HepG2 (cell line): ENCODE data around the gene FN1. TPM values are rescaled to one million over a fixed set of nuclear protein-coding genes. Genes with fewer than 3 reads are reported as not detected.
"Not testable (repeated sequence)": the region's sequence is repeated elsewhere in the genome, so short reads cannot be mapped to it uniquely, and the experiment has no call there.

Source experiments
- ATAC-seq: fragments of 200-7000 bp; cut with Tn5 transposase; 3 replicates; pipeline ENCODE4 v1.9.1; 2020; ENCODE audit warnings: mild to moderate bottlenecking, moderate library complexity
- BruUV-seq: library from RNA; stranded (reverse); fragments of 400-500 nt; replicated peaks from 2 replicates; lab custom pipeline; 2021; lab: Mats Ljungman, UMichigan
- CTCF ChIA-PET: fragments of 300-600 bp; formaldehyde crosslinking; extraction: SDS; loops from one replicate; lab custom pipeline; 2021; ENCODE audit warnings: low total read pairs, inconsistent platforms, low intra/inter-chr PET ratio; lab: Yijun Ruan, JAX
- POLR2A ChIA-PET: fragments of 350-600 bp; sonication (Branson Sonifier 250); formaldehyde crosslinking; loops from one replicate; lab custom pipeline; 2020; ENCODE audit warnings: antibody characterized with exemption, inconsistent platforms; lab: Yijun Ruan, JAX
- DNase-seq: peaks from one replicate; pipeline ENCODE4 v3.0.0-alpha.2; 2015; ENCODE audit warnings: low spot score
- FAIRE-seq: peaks from 3 replicates; lab custom pipeline; 2011; peaks lifted over from hg19 to GRCh38; lab: Jason Lieb, UNC
- H2AFZ ChIP-seq: one replicate; pipeline ENCODE4 v1.6.1; 2011; ENCODE audit warnings: low read length, inconsistent platforms
- H3K27ac ChIP-seq: fragments of 300-600 bp; 3 replicates; pipeline ENCODE4 v1.8.0; 2011; ENCODE audit warnings: mixed run types, mild to moderate bottlenecking, mixed read lengths, low read length, inconsistent platforms; ENCODE audit not compliant: insufficient read depth; ENCODE audit errors: extremely low read length
- H3K27me3 ChIP-seq, 2 experiments: fragments of 200-600 bp in 1 of 2; 2 replicates in 1 of 2; 3 replicates in 1 of 2; pipeline versions ENCODE4 v1.6.0 to v1.8.0; 2011; ENCODE audit warnings: low read length in 2 of 2, mild to moderate bottlenecking in 2 of 2, moderate library complexity in 2 of 2, inconsistent platforms in 1 of 2; ENCODE audit not compliant: insufficient read depth in 2 of 2, control insufficient read depth in 1 of 2
- H3K36me3 ChIP-seq, 2 experiments: fragments of 200-600 bp in 1 of 2; replicated peaks in 1 of 2; 2 replicates in 1 of 2; 3 replicates in 1 of 2; pipeline versions ENCODE4 v1.5.1 to v1.8.0; 2011; ENCODE audit warnings: low read length in 2 of 2, inconsistent platforms in 1 of 2; ENCODE audit not compliant: insufficient read depth in 2 of 2, control insufficient read depth in 1 of 2
- H3K4me1 ChIP-seq: 2 replicates; pipeline ENCODE4 v1.5.1; 2012; ENCODE audit warnings: low read length, inconsistent platforms; ENCODE audit not compliant: insufficient read depth
- H3K4me2 ChIP-seq: 2 replicates; pipeline ENCODE4 v1.6.0; 2011; ENCODE audit warnings: low read depth, low read length, inconsistent platforms
- H3K4me3 ChIP-seq, 3 experiments: fragments of 200-600 bp in 1 of 3; sonication (generic), shearing (Covaris generic) in 1 of 3; replicated peaks in 1 of 3; 2 replicates each; pipeline ENCODE4 v1.5.1; 2011 to 2016; ENCODE audit warnings: low read length in 3 of 3, inconsistent platforms in 2 of 3, low read depth in 2 of 3, mild to moderate bottlenecking in 2 of 3, control low read depth in 1 of 3, mixed read lengths in 1 of 3; ENCODE audit not compliant: insufficient read depth in 1 of 3
- H3K79me2 ChIP-seq: one replicate; pipeline ENCODE4 v1.6.1; 2011; ENCODE audit warnings: low read length, inconsistent platforms; ENCODE audit not compliant: insufficient read depth
- H3K9ac ChIP-seq: 2 replicates; pipeline ENCODE4 v1.6.0; 2011; ENCODE audit warnings: mild to moderate bottlenecking, low read depth, low read length, inconsistent platforms; ENCODE audit not compliant: insufficient read depth
- H3K9me3 ChIP-seq: 2 replicates; pipeline ENCODE4 v1.5.1; 2012; ENCODE audit warnings: mild to moderate bottlenecking, low read length
- H4K20me1 ChIP-seq: 2 replicates; pipeline ENCODE4 v1.6.0; 2011; ENCODE audit warnings: inconsistent platforms, mild to moderate bottlenecking, low read length, moderate library complexity; ENCODE audit not compliant: insufficient read depth
- AGO2 ChIP-seq: fragments of 200-400 bp; formaldehyde crosslinking; optimal IDR thresholded peaks from 2 replicates; pipeline ENCODE3; 2017; ENCODE audit warnings: mild to moderate bottlenecking, low read depth, low read length, moderate library complexity
- MBD4 ChIP-seq: IDR thresholded peaks from 2 replicates; pipeline ENCODE4 v1.6.1; 2012; ENCODE audit warnings: low read length, inconsistent platforms, borderline replicate concordance
- POLR2G ChIP-seq: fragments of 200-400 bp; formaldehyde crosslinking; IDR thresholded peaks from 2 replicates; pipeline ENCODE4 v1.6.1; 2018; ENCODE audit warnings: mild to moderate bottlenecking, low read depth, low read length, moderate library complexity
- RBM22 ChIP-seq: fragments of 200-400 bp; formaldehyde crosslinking; optimal IDR thresholded peaks from 2 replicates; pipeline ENCODE3; 2017; ENCODE audit warnings: mild to moderate bottlenecking, low read length, moderate library complexity
- SALL1 ChIP-seq: sonication (generic); formaldehyde crosslinking; IDR thresholded peaks from 2 replicates; pipeline ENCODE4 v1.8.0; 2022; ENCODE audit warnings: mild to moderate bottlenecking, missing genetic modification reagents
- ZC3H13 ChIP-seq: sonication (generic); formaldehyde crosslinking; IDR thresholded peaks from 2 replicates; pipeline ENCODE4 v1.8.1; 2023; ENCODE audit warnings: mild to moderate bottlenecking, missing genetic modification reagents, moderate library complexity
- ZMYM4 ChIP-seq: sonication (generic); formaldehyde crosslinking; IDR thresholded peaks from 2 replicates; pipeline ENCODE4 v1.8.1; 2023; ENCODE audit warnings: mild to moderate bottlenecking, missing genetic modification reagents
- ZNF317 ChIP-seq: sonication (generic); formaldehyde crosslinking; IDR thresholded peaks from 2 replicates; pipeline ENCODE4 v1.5.0; 2020; ENCODE audit warnings: mild to moderate bottlenecking, missing genetic modification reagents
- ZNF605 ChIP-seq: sonication (generic); formaldehyde crosslinking; IDR thresholded peaks from 2 replicates; pipeline ENCODE4 v1.8.0; 2022; ENCODE audit warnings: mild to moderate bottlenecking, missing genetic modification reagents
- WGBS: methylation state at CpG from one replicate; pipeline ENCODE4 v1.1.6; 2017; ENCODE audit warnings: low lambda C conversion rate; 5-methylcytosine and 5-hydroxymethylcytosine counted together
- in situ Hi-C: cut with HindIII; loops from 2 replicates; pipeline ENCODE4 v1.10.0; 2017; ENCODE audit warnings: low pct_unique_long_range_greater_than_20kb; ENCODE audit not compliant: extremely low pct_ligation_motif_present
- intact Hi-C: fragments of 100-400 bp; cut with micrococcal nuclease; formaldehyde crosslinking; loops from one replicate; pipeline ENCODE4 v1.10.0; 2022; ENCODE audit not compliant: unreplicated experiment
- polyA plus RNA-seq, 8 experiments: library from polyadenylated mRNA; depleted of rRNA in 3 of 8; stranded (reverse) in 7 of 8; unstranded in 1 of 8; fragments of >200 nt; fragmentation: Illumina TruSeq in 4 of 8; extraction: Trizol in 4 of 8; gene quantifications; 2 replicates each; pipeline versions ENCODE4 v1.2.1 to v1.2.3, GENCODE V29; 2011 to 2016; ENCODE audit warnings: low read depth in 4 of 8, missing spikeins in 1 of 8, mixed read lengths in 1 of 8; ENCODE audit not compliant: insufficient read depth in 1 of 8
- total RNA-seq, 5 experiments: library from RNA; depleted of rRNA; stranded (reverse); fragments of >200 nt; fragmentation: Illumina TruSeq; extraction: Trizol; gene quantifications; 2 replicates each; pipeline ENCODE4 v1.2.3, GENCODE V29; 2016; ENCODE audit warnings: low read depth in 1 of 5
- TF ChIP-seq, protein P1 (sequence below), 2 experiments: sonication (generic) in 1 of 2; formaldehyde crosslinking in 1 of 2; IDR thresholded peaks; 2 replicates each; pipeline versions ENCODE4 v1.4.0 to v1.6.1; 2018 to 2020; ENCODE audit warnings: missing genetic modification reagents in 2 of 2, borderline replicate concordance in 1 of 2, low read depth in 1 of 2, mild to moderate bottlenecking in 1 of 2, missing biosample characterization in 1 of 2
- TF ChIP-seq, protein P2 (sequence below): sonication (generic); formaldehyde crosslinking; IDR thresholded peaks from 2 replicates; pipeline ENCODE4 v1.4.0; 2020; ENCODE audit warnings: missing genetic modification reagents, borderline replicate concordance

Gene FN1
- total and polyA plus RNA-seq, 2 of the 13 experiments (the other 11 are each of a cell fraction or from before 2014, with no cell fraction given), result 1,847 to 6,471 TPM

DNA sequence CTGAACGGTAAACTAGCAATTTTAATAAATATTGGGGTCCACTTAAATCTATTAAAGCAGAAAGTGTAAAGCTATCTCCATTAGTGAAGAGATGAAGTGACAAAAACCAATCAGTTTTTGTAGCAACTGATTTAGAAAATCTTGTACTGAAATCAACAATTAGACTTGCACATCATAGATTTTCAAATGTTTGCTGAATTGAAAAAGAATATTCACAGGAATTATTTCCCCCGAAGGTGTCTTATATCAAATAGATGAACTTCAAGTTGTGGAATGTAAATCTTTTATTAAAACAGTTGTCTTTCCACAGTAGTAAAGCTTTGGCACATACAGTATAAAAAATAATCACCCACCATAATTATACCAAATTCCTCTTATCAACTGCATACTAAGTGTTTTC is 75.3 kb downstream of the FN1 start (continued):
- TF ChIP-seq, protein P1, sequence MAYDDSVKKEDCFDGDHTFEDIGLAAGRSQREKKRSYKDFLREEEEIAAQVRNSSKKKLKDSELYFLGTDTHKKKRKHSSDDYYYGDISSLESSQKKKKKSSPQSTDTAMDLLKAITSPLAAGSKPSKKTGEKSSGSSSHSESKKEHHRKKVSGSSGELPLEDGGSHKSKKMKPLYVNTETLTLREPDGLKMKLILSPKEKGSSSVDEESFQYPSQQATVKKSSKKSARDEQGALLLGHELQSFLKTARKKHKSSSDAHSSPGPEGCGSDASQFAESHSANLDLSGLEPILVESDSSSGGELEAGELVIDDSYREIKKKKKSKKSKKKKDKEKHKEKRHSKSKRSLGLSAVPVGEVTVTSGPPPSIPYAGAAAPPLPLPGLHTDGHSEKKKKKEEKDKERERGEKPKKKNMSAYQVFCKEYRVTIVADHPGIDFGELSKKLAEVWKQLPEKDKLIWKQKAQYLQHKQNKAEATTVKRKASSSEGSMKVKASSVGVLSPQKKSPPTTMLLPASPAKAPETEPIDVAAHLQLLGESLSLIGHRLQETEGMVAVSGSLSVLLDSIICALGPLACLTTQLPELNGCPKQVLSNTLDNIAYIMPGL (CRISPR knock-in tag; IDR thresholded peaks at IDR 0.05; ENCODE audit: borderline replicate concordance in 1 of 2, low read depth in 1 of 2), result no peak
- TF ChIP-seq MBD4, result peak; percentile 42; the same call in 1 of the 2 replicates
- TF ChIP-seq, protein P2, sequence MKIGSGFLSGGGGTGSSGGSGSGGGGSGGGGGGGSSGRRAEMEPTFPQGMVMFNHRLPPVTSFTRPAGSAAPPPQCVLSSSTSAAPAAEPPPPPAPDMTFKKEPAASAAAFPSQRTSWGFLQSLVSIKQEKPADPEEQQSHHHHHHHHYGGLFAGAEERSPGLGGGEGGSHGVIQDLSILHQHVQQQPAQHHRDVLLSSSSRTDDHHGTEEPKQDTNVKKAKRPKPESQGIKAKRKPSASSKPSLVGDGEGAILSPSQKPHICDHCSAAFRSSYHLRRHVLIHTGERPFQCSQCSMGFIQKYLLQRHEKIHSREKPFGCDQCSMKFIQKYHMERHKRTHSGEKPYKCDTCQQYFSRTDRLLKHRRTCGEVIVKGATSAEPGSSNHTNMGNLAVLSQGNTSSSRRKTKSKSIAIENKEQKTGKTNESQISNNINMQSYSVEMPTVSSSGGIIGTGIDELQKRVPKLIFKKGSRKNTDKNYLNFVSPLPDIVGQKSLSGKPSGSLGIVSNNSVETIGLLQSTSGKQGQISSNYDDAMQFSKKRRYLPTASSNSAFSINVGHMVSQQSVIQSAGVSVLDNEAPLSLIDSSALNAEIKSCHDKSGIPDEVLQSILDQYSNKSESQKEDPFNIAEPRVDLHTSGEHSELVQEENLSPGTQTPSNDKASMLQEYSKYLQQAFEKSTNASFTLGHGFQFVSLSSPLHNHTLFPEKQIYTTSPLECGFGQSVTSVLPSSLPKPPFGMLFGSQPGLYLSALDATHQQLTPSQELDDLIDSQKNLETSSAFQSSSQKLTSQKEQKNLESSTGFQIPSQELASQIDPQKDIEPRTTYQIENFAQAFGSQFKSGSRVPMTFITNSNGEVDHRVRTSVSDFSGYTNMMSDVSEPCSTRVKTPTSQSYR (CRISPR knock-in tag), result no peak
- TF ChIP-seq AGO2, result peak; percentile 61

DNA sequence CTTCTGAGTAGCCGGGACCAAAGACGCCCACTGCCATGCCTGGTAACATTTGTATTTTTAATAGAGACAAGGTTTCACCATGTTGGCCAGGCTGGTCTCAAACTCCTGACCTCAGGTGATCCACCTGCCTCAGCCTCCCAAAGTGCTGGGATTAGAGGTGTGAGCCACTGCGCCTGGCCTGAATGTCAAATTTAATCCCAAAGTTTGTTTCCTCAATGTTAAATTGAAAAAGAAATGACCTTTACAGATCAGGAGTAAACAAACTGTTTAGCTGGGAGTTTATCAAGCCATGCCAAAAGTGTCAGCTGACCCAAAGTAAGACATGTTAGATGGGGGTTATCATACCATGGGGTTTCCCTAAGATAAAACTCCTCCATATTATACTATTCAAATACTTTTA is 75.8 kb downstream of the FN1 start:
- H3K79me2 ChIP-seq, H3K9me3 ChIP-seq, ATAC-seq, in situ Hi-C loops, H3K4me1 ChIP-seq, POLR2A ChIA-PET, H3K9ac ChIP-seq, H3K4me3 ChIP-seq, FAIRE-seq, intact Hi-C loops, H3K27me3 ChIP-seq, BruUV-seq, DNase-seq, H3K4me2 ChIP-seq, H2AFZ ChIP-seq, H3K27ac ChIP-seq: not testable (repeated sequence)
- peaks cover 36% of the 10 kb centered on the region for H4K20me1 ChIP-seq
- peaks cover 30 to 47% of the 10 kb centered on the region in 2 experiments for H3K36me3 ChIP-seq
- WGBS, result 100% methylated on average over 3 of the region's 3 CpGs
- CTCF ChIA-PET, result interaction anchor here (0.7 kb wide), 1 partner anchor 91 kb away, joined by 3 read pairs; no protein-coding TSS in a partner anchor
- TF ChIP-seq ZMYM4 (CRISPR knock-in tag) (0 out of 2 replicates have a peak, but pooled peaks have one; percentile 18), ZC3H13 (0 out of 2 replicates have a peak, but pooled peaks have one; percentile 30), ZNF317 (CRISPR knock-in tag) (0 out of 2 replicates have a peak, but pooled peaks have one; percentile 16), RBM22 (peak; percentile 98), SALL1 (CRISPR knock-in tag) (peak; percentile 41; the same call in 1 of the 2 replicates), ZNF605 (CRISPR knock-in tag) (peak; percentile 46; the same call in 1 of the 2 replicates), MBD4 (peak; percentile 43; the same call in 1 of the 2 replicates), POLR2G (peak; percentile 49; the same call in 1 of the 2 replicates)
